Fibroblast of lung (primary cell): ENCODE data around the gene BLZF1. TPM values are rescaled to one million over a fixed set of nuclear protein-coding genes. Genes with fewer than 3 reads are reported as not detected.

Source experiments
- DNase-seq, 2 donors: peaks; one replicate each; pipeline versions ENCODE4 v3.0.0 to v3.0.0-alpha.2; 2010; ENCODE audit warnings: low read depth in 2 of 2
- H2AFZ ChIP-seq: 2 replicates; pipeline ENCODE4 v1.5.1; 2012; ENCODE audit warnings: low read length, control low read depth, inconsistent platforms
- H3K27ac ChIP-seq: 2 replicates; pipeline ENCODE4 v1.5.1; 2011; ENCODE audit warnings: low read length, control low read depth; ENCODE audit not compliant: insufficient read depth
- H3K27me3 ChIP-seq: 2 replicates; pipeline ENCODE4 v1.5.1; 2011; ENCODE audit warnings: mild to moderate bottlenecking, low read length; ENCODE audit not compliant: control insufficient read depth, insufficient read depth
- H3K36me3 ChIP-seq: 2 replicates; pipeline ENCODE4 v1.5.1; 2011; ENCODE audit warnings: low read length; ENCODE audit not compliant: control insufficient read depth, insufficient read depth
- H3K4me1 ChIP-seq: 2 replicates; pipeline ENCODE4 v1.5.1; 2011; ENCODE audit warnings: low read length; ENCODE audit not compliant: control insufficient read depth, insufficient read depth; ENCODE audit errors: extremely low read depth
- H3K4me2 ChIP-seq: 2 replicates; pipeline ENCODE4 v1.5.1; 2011; ENCODE audit warnings: low read length, control low read depth; ENCODE audit not compliant: insufficient read depth; ENCODE audit errors: extremely low read depth
- H3K4me3 ChIP-seq, 4 experiments: fragments of 200-600 bp in 1 of 4; sonication (generic) in 1 of 4; replicated peaks in 1 of 4; 2 replicates each; pipeline ENCODE4 v1.5.1; 2011 to 2016; ENCODE audit warnings: low read length in 4 of 4, low read depth in 3 of 4, mild to moderate bottlenecking in 3 of 4, control low read depth in 2 of 4, inconsistent platforms in 1 of 4, mixed read lengths in 1 of 4; ENCODE audit not compliant: insufficient read depth in 1 of 4; ENCODE audit errors: control extremely low read depth in 1 of 4
- H3K79me2 ChIP-seq: 2 replicates; pipeline ENCODE4 v1.5.1; 2012; ENCODE audit warnings: mild to moderate bottlenecking, low read length, inconsistent platforms; ENCODE audit not compliant: control insufficient read depth, insufficient read depth
- H3K9ac ChIP-seq: 2 replicates; pipeline ENCODE4 v1.5.1; 2011; ENCODE audit warnings: mild to moderate bottlenecking, low read length, control low read depth; ENCODE audit not compliant: insufficient read depth
- H3K9me3 ChIP-seq: 2 replicates; pipeline ENCODE4 v1.5.1; 2012; ENCODE audit warnings: low read depth, low read length; ENCODE audit not compliant: control insufficient read depth, insufficient read depth
- H4K20me1 ChIP-seq: 2 replicates; pipeline ENCODE4 v1.5.1; 2011; ENCODE audit warnings: low read length; ENCODE audit not compliant: control insufficient read depth, insufficient read depth; ENCODE audit errors: extremely low read depth
- CTCF ChIP-seq, 2 donors: IDR thresholded peaks in 1 of 2; conservative IDR thresholded peaks in 1 of 2; 1 replicate in 1 of 2; 2 replicates in 1 of 2; pipeline ENCODE4 v1.5.1; 2011 to 2012; ENCODE audit warnings: low read length in 2 of 2, control low read depth in 1 of 2, inconsistent platforms in 1 of 2, low read depth in 1 of 2, mild to moderate bottlenecking in 1 of 2
- EZH2 ChIP-seq: IDR thresholded peaks from 2 replicates; pipeline ENCODE4 v1.5.1; 2012; ENCODE audit warnings: low read length, control low read depth, mild to moderate bottlenecking; ENCODE audit errors: missing control alignments
- polyA plus RNA-seq, 2 donors: library from polyadenylated mRNA; depleted of rRNA in 1 of 2; stranded (reverse) in 1 of 2; unstranded in 1 of 2; fragments of >200 nt; gene quantifications; 2 replicates each; pipeline ENCODE4 v1.2.1, GENCODE V29; 2011 to 2012; ENCODE audit warnings: missing spikeins in 1 of 2
- total RNA-seq: library from RNA; depleted of rRNA; stranded (reverse); fragments of >200 nt; gene quantifications from 2 replicates; pipeline ENCODE4 v1.2.1, GENCODE V29; 2014

BLZF1 gene
- total and polyA plus RNA-seq, 2 donors (not counting 1 experiment from before 2014, with no cell fraction given): 27.1 to 28.0 TPM

DNA sequence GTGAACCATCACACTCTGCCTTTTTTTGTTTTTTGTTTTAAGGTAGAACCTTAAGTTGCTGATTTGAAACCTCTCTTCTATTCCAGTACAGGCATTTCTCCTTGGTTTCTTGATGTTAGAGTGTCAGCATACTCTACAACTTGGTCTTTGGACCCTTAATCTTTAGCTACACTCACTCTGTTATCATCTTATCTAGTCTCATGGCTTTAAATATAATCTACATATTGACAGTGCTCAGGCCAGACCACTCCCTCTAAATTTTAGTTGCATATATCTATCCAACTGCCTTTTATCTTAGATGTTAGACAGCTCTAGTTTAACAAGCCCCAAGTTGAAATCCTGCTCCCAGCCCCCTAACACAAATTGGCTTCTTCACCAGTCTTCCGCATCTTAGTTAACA, 22.5 kb upstream of the BLZF1 start:
- no peaks in the 10 kb centered on the region for H3K36me3 ChIP-seq
- no peak for DNase-seq
- H3K4me1 ChIP-seq: no peaks in the 10 kb centered on the region
- no peak overlapping the region for H2AFZ ChIP-seq
- no peak overlapping the region for H3K9ac ChIP-seq
- no peaks in the 10 kb centered on the region for H3K9me3 ChIP-seq
- H3K4me2 ChIP-seq: no peak overlapping the region
- H3K27ac ChIP-seq: no peak overlapping the region
- H3K79me2 ChIP-seq: no peaks in the 10 kb centered on the region
- TF ChIP-seq EZH2: no peak
- TF ChIP-seq CTCF (conservative IDR thresholded peaks at IDR 0.05 in 1 of 2, IDR thresholded peaks at IDR 0.05 in 1 of 2; ENCODE audit: low read depth in 1 of 2, low read length in 2 of 2): no peak
- H4K20me1 ChIP-seq: no peaks in the 10 kb centered on the region
- H3K4me3 ChIP-seq: no peak overlapping the region
- no peaks in the 10 kb centered on the region for H3K27me3 ChIP-seq

DNA sequence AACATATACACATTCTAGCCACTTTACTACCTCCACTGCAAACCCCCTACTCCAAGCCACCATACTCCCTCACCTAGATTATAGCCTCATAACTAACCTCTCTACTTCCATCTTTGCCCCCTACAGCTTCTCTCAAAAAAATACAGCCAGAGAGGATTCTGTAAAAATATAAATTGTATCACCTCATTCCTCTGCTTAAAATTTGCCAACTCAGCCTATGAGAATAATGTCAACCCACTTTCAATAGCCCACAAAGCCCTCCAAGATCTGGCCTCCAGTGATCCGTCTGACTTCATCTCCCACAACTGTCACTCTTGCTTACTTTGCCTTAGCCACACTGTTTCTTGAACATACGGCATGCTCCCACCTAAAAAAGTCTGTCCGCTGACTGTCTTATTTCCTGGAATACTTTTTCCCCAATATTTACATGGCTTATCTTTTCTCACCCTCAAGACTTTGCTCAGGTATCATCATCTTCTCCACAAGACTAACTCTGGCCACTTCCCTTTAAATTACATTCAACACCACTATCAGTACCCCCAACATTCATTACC, 21.9 kb upstream of the BLZF1 start:
- Histone ChIP-seq H3K27ac (no peak overlapping the region), H3K9me3 (no peaks in the 10 kb centered on the region), H3K4me1 (no peaks in the 10 kb centered on the region), H3K27me3 (no peaks in the 10 kb centered on the region), H2AFZ (no peak overlapping the region), H3K4me2 (no peak overlapping the region), H3K4me3 (no peak overlapping the region), H3K36me3 (no peaks in the 10 kb centered on the region), H3K9ac (no peak overlapping the region), H3K79me2 (no peaks in the 10 kb centered on the region), H4K20me1 (no peaks in the 10 kb centered on the region)
- TF ChIP-seq CTCF (conservative IDR thresholded peaks at IDR 0.05 in 1 of 2, IDR thresholded peaks at IDR 0.05 in 1 of 2; ENCODE audit: low read depth in 1 of 2, low read length in 2 of 2) (no peak), EZH2 (no peak)
- DNase-seq: no peak

DNA sequence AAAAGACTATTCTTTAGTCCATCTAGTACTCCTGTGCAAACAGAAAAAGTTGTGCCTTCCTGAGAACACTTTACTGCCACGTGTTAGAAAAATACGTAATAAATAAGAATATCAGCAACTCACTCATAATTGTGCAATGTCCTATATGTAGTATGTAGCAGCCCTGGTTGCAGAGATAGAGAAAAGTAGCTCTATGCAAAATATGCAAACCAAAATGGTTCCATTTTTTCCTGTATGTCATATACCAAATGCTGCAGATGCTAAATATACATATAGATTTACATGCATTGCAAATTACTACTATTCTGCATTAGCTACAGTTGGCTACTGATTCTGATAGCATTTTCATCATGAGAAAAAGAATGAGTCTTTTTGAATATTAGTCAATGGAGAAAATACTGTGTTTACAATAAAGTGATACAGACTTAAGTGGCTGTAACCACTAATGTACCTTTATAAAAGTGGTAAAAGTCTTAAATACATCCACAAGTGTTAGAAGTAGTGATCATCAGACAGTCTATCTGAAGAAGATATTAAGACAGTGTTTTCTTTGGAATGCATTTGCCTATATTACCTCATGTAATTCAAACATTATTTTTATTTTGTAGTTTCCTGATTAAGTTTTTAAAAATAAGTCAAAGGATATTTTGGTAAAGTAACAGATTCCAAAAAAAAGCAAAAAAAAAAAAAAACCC, 20.2 kb upstream of the BLZF1 start:
- Histone ChIP-seq H2AFZ (no peak overlapping the region), H3K4me1 (no peaks in the 10 kb centered on the region), H3K9ac (no peak overlapping the region), H3K36me3 (no peaks in the 10 kb centered on the region), H3K27me3 (no peaks in the 10 kb centered on the region), H3K79me2 (no peaks in the 10 kb centered on the region), H3K4me3 (no peak overlapping the region), H3K27ac (no peak overlapping the region), H4K20me1 (no peaks in the 10 kb centered on the region), H3K4me2 (no peak overlapping the region), H3K9me3 (no peaks in the 10 kb centered on the region)
- no peak for DNase-seq
- no peak for TF ChIP-seq EZH2
- TF ChIP-seq CTCF (conservative IDR thresholded peaks at IDR 0.05 in 1 of 2, IDR thresholded peaks at IDR 0.05 in 1 of 2; ENCODE audit: low read depth in 1 of 2, low read length in 2 of 2): no peak
